ENCODE measurements around the gene JAG1. TPM values are rescaled to one million over a fixed set of nuclear protein-coding genes. Genes with fewer than 3 reads are reported as not detected.

Gene JAG1
- total and polyA plus RNA-seq, 2 donors (not counting 3 experiments of a cell fraction or from before 2014, with no cell fraction given): 19.7 to 37.0 TPM

GRCh38 chr20:10706460-10706811 is 32.6 kb upstream of the JAG1 start:
- Histone ChIP-seq H3K4me1 (ENCODE audit: control insufficient read depth, extremely low read depth, insufficient read depth, low read length) (no peaks in the 10 kb centered on the region), H3K79me2 (ENCODE audit: control insufficient read depth, insufficient read depth, low read length) (no peaks in the 10 kb centered on the region), H3K4me2 (ENCODE audit: insufficient read depth, low read length) (no peak overlapping the region), H3K4me3 (replicated peaks in 1 of 3; ENCODE audit: insufficient read depth in 1 of 3, low read depth in 1 of 3, low read length in 3 of 3) (no peak overlapping the region), H3K36me3 (ENCODE audit: control insufficient read depth in 2 of 2, extremely low read depth in 1 of 2, insufficient read depth in 2 of 2, low read length in 2 of 2) (no peaks in the 10 kb centered on the region), H3K9ac (replicated peaks; ENCODE audit: extremely low read depth, insufficient read depth, low read length) (no peak overlapping the region), H4K20me1 (replicated peaks; ENCODE audit: control insufficient read depth, extremely low read depth, insufficient read depth, low read length) (no peaks in the 10 kb centered on the region), H3K27me3 (ENCODE audit: control insufficient read depth in 2 of 2, insufficient read depth in 2 of 2, low read length in 2 of 2) (no peaks in the 10 kb centered on the region), H2AFZ (ENCODE audit: low read depth, low read length) (no peak overlapping the region), H3K9me3 (replicated peaks; ENCODE audit: control insufficient read depth, insufficient read depth, low read length) (no peaks in the 10 kb centered on the region), H3K9me1 (replicated peaks; ENCODE audit: control insufficient read depth, extremely low read depth, insufficient read depth, low read length) (no peaks in the 10 kb centered on the region), H3K27ac (ENCODE audit: insufficient read depth, low read depth, low read length) (no peak overlapping the region)
- no TSS peak for BruUV-seq (replicated peaks)
- intact Hi-C loops (cut with micrococcal nuclease): no loop called here
- dilution Hi-C loops (cut with MboI; ENCODE audit: extremely low pct_ligation_motif_present, low sequenced_read_pairs): no loop called here
- CTCF ChIA-PET: interaction anchor here (1.3 kb wide), 1 partner anchor 9 kb away, joined by 4 read pairs; no protein-coding TSS in a partner anchor
- FAIRE-seq (no peak), DNase-seq (ENCODE audit: low read depth, low spot score) (no peak)
- TF ChIP-seq POLR2AphosphoS5 (IDR thresholded peaks at IDR 0.05; ENCODE audit: insufficient read depth, low read depth, low read length) (no peak), CTCF (IDR thresholded peaks at IDR 0.05; ENCODE audit: extremely low read depth in 1 of 2, insufficient read depth in 1 of 2, low read depth in 1 of 2, low read length in 2 of 2) (no peak), EZH2 (IDR thresholded peaks at IDR 0.05; ENCODE audit: borderline replicate concordance, low read depth, low read length, severe bottlenecking) (no peak), MYC (IDR thresholded peaks at IDR 0.05; ENCODE audit: low read depth, low read length) (no peak), POLR2A (IDR thresholded peaks at IDR 0.05; ENCODE audit: low read depth, low read length) (no peak), JUN (IDR thresholded peaks at IDR 0.05; ENCODE audit: borderline replicate concordance, insufficient read depth, insufficient read length, low read depth) (no peak), FOS (IDR thresholded peaks at IDR 0.05; ENCODE audit: borderline replicate concordance, insufficient read depth, low read length) (no peak), GATA2 (IDR thresholded peaks at IDR 0.05; ENCODE audit: insufficient read depth, insufficient read length, low read depth, low read length) (no peak), MAX (IDR thresholded peaks at IDR 0.05; ENCODE audit: insufficient read depth, insufficient read length) (no peak)
- POLR2A ChIA-PET: no interaction called here

Measured in endothelial cell of umbilical vein (primary cell).